ENCODE measurements around the gene PVALB. TPM values are rescaled to one million over a fixed set of nuclear protein-coding genes. Genes with fewer than 3 reads are reported as not detected.

PVALB gene
- total and polyA plus RNA-seq, 12 donors = 0.65 to 3.3 (median 1.3) TPM; not detected in 8

- intact Hi-C loops (cut with DNase I) = loop anchor here in 1 of 2 donors (10.0 kb wide), 1 partner anchor 306 kb away; no protein-coding TSS in a partner anchor
- TF ChIP-seq POLR2A (IDR thresholded peaks at IDR 0.05) (peak; percentile 27 to 31), CTCF (IDR thresholded peaks at IDR 0.05) (no peak)
- Histone ChIP-seq H3K27ac (peak within 1 kb of the TSS; percentile 28 to 91 (median 51)), H3K9me3 (replicated peaks in 1 of 3) (no peaks in the 10 kb centered on the region), H3K27me3 (no peaks in the 10 kb centered on the region), H3K36me3 (replicated peaks in 1 of 2) (no peaks in the 10 kb centered on the region), H3K4me1 (replicated peaks in 1 of 2) (peaks cover 0 to 6% of the 10 kb centered on the region in 2 donors), H3K4me3 (peak within 1 kb of the TSS in 1 of 4 donors; percentile 4)
- WGBS, 4 donors = 51 to 75% (median 69%) methylated on average over 11 to 17 of the region's 17 CpGs
- DNase-seq = peak; percentile 51 to 84 (median 71)
These were observed 44.2 kb upstream of the PVALB start, which contains the start of gene NCF4 for GRCh38 chr22:36860821-36861659. Gene NCF4, plus strand, starts transcription at chr22:36861006. Its CDS starts 166 bp downstream, at chr22:36861172.

DNA sequence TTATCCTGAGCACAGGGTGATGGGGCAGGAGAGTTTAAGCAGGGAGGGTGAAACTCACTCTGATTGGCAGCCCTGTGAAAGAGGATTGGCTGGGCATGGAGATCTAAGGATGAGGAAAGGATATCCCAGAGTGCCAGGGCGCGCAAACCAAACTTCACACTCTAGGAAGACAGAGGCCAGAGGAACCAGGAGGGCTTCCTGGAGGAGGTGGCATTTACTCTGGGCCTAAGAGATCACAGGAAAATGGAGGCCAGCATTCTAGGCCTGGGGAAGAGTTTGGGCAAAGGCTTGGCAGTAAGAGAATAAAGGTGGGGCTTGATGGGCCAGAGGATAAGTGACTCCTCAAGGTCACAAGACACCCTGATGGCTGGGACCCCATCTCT lies 43.6 kb upstream of the PVALB start:
- Histone ChIP-seq H3K27ac (peak overlapping the region in 1 of 5 donors; percentile 91), H3K4me3 (no peak overlapping the region), H3K9me3 (replicated peaks in 1 of 3) (no peaks in the 10 kb centered on the region), H3K4me1 (replicated peaks in 1 of 2) (peaks cover 0 to 12% of the 10 kb centered on the region in 2 donors), H3K36me3 (replicated peaks in 1 of 2) (no peaks in the 10 kb centered on the region), H3K27me3 (no peaks in the 10 kb centered on the region)
- DNase-seq = no peak
- TF ChIP-seq CTCF (IDR thresholded peaks at IDR 0.05) (no peak), POLR2A (IDR thresholded peaks at IDR 0.05) (no peak)
- WGBS, 4 donors = 92 to 95% (median 93%) methylated on average over 2 of the region's 2 CpGs
- intact Hi-C loops (cut with DNase I) = loop anchor here in 1 of 2 donors (10.0 kb wide), 1 partner anchor 306 kb away; no protein-coding TSS in a partner anchor

DNA sequence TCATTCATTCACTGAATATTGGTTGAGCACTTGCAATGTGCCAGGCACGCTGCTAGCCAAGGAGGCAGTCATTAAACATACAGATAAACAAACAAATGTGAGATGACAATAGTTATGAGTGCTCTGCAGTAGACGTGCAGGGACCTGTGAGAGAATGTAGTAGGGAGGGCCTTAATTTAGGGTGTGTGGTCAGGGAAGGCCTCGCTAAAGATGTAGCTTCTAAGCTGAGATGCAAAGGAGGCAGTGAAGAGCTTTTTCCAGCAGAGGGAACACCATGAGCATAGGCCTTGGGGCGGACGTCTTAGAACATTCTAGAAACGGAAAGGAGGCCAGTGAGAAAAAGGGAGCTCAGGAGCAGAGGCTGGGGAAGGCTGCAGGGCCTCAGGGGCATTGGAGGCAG lies 43.2 kb upstream of the PVALB start:
- no peaks in the 10 kb centered on the region for H3K27me3 ChIP-seq
- no peaks in the 10 kb centered on the region for H3K9me3 ChIP-seq (replicated peaks in 1 of 3)
- H3K36me3 ChIP-seq (replicated peaks in 1 of 2) = no peaks in the 10 kb centered on the region
- TF ChIP-seq CTCF (IDR thresholded peaks at IDR 0.05) (no peak), POLR2A (IDR thresholded peaks at IDR 0.05) (no peak)
- H3K4me1 ChIP-seq (replicated peaks in 1 of 2) = peaks cover 2 to 13% of the 10 kb centered on the region in 2 donors
- WGBS, 4 donors = 66 to 76% (median 75%) methylated on average over 6 of the region's 6 CpGs
- peak overlapping the region in 1 of 5 donors; percentile 91 for H3K27ac ChIP-seq
- no peak for DNase-seq
- no peak overlapping the region for H3K4me3 ChIP-seq
- intact Hi-C loops (cut with DNase I) = loop anchor here in 1 of 2 donors (10.0 kb wide), 1 partner anchor 305 kb away; no protein-coding TSS in a partner anchor

GRCh38 chr22:36858966-36859365 lies 42.1 kb upstream of the PVALB start:
- no peak for DNase-seq
- Histone ChIP-seq H3K36me3 (replicated peaks in 1 of 2) (no peaks in the 10 kb centered on the region), H3K27ac (no peak overlapping the region), H3K4me3 (no peak overlapping the region), H3K27me3 (no peaks in the 10 kb centered on the region), H3K9me3 (replicated peaks in 1 of 3) (no peaks in the 10 kb centered on the region), H3K4me1 (replicated peaks in 1 of 2) (peaks cover 5 to 22% of the 10 kb centered on the region in 2 donors)
- intact Hi-C loops (cut with DNase I) = loop anchor here (5.0 kb wide), 1 partner anchor 77 kb away; no protein-coding TSS in a partner anchor
- WGBS, 4 donors = 65 to 87% (median 86%) methylated on average over 2 of the region's 2 CpGs
- TF ChIP-seq CTCF (IDR thresholded peaks at IDR 0.05) (no peak), POLR2A (IDR thresholded peaks at IDR 0.05) (no peak)

Measured in adrenal gland (tissue), 12 donors.